ENCODE results near the gene LRP1B.

DNA sequence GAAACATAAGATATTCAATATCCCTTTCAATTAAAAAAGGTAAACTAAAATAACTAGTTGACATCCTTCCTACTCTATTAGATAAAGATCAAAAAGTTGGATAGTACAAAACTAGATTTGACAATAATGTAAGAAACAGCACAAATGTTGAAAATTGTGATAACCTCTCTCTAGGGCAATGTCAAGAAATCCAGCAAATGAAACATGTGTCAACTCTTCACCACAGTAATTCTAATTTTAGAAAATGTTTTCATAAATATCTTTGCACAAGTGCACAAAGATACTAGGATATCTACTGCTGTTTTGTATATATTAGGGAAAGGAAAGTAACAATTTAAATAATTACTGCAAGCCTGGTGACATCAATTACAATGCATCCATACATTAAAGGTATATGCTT lies 1220.1 kb downstream of the LRP1B start:
- TF ChIP-seq, protein P1, sequence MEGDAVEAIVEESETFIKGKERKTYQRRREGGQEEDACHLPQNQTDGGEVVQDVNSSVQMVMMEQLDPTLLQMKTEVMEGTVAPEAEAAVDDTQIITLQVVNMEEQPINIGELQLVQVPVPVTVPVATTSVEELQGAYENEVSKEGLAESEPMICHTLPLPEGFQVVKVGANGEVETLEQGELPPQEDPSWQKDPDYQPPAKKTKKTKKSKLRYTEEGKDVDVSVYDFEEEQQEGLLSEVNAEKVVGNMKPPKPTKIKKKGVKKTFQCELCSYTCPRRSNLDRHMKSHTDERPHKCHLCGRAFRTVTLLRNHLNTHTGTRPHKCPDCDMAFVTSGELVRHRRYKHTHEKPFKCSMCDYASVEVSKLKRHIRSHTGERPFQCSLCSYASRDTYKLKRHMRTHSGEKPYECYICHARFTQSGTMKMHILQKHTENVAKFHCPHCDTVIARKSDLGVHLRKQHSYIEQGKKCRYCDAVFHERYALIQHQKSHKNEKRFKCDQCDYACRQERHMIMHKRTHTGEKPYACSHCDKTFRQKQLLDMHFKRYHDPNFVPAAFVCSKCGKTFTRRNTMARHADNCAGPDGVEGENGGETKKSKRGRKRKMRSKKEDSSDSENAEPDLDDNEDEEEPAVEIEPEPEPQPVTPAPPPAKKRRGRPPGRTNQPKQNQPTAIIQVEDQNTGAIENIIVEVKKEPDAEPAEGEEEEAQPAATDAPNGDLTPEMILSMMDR (IDR thresholded peaks at IDR 0.05; ENCODE audit: low read length) = no peak
- no peak for TF ChIP-seq EZH2 (IDR thresholded peaks at IDR 0.05; ENCODE audit: borderline replicate concordance, low read length)
